ENCODE data around the gene UBE2V1.

- no peak for TF ChIP-seq EZH2phosphoT487 (IDR thresholded peaks at IDR 0.05; ENCODE audit: borderline replicate concordance)
- no peak for TF ChIP-seq CTCF (conservative IDR thresholded peaks at IDR 0.05; ENCODE audit: low read length)
Measured at GRCh38 chr20:50067461-50067860, 45.5 kb downstream of the UBE2V1 start.
